ENCODE results near the gene ZNF692.

DNA sequence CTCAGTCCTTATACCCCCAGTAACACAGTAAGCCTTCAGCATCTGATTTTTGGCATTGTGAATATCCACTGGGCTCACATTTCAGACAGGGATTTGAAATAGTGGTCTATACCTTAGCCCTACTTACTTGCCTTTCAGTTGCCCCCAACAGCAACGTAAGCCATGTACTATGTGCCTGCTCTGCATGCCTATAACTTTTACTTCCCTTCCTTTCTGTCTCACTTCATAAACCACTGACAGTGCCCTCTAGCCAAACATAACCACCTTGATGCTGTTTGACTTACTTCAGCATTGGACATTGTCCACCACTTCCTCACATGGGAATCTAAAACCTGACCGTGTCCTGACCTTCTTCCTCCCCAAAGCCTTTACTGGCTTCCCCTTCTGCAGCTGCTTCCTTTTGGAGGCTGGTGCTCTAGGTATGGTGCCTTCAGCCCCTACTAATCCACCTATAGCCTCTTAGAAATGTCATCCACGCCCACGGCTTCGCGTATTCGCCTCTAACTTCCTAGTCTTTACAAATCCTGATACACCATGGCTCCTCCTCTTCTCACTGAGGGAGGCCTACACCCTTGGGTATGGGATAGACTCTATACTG is 24.4 kb downstream of the ZNF692 start:
- TF ChIP-seq, protein P1, sequence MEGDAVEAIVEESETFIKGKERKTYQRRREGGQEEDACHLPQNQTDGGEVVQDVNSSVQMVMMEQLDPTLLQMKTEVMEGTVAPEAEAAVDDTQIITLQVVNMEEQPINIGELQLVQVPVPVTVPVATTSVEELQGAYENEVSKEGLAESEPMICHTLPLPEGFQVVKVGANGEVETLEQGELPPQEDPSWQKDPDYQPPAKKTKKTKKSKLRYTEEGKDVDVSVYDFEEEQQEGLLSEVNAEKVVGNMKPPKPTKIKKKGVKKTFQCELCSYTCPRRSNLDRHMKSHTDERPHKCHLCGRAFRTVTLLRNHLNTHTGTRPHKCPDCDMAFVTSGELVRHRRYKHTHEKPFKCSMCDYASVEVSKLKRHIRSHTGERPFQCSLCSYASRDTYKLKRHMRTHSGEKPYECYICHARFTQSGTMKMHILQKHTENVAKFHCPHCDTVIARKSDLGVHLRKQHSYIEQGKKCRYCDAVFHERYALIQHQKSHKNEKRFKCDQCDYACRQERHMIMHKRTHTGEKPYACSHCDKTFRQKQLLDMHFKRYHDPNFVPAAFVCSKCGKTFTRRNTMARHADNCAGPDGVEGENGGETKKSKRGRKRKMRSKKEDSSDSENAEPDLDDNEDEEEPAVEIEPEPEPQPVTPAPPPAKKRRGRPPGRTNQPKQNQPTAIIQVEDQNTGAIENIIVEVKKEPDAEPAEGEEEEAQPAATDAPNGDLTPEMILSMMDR (IDR thresholded peaks at IDR 0.05): no peak
- TF ChIP-seq POLR2A (IDR thresholded peaks at IDR 0.05): no peak

All from ovary (tissue), 3 donors.